Measurements from ENCODE around the gene ITGAL.
A peak's percentile ranks its signal among the peaks of the same experiment; 100 is the strongest.
"Not testable (repeated sequence)": the region's sequence is repeated elsewhere in the genome, so short reads cannot be mapped to it uniquely, and the experiment has no call there.

ITGAL gene

DNA sequence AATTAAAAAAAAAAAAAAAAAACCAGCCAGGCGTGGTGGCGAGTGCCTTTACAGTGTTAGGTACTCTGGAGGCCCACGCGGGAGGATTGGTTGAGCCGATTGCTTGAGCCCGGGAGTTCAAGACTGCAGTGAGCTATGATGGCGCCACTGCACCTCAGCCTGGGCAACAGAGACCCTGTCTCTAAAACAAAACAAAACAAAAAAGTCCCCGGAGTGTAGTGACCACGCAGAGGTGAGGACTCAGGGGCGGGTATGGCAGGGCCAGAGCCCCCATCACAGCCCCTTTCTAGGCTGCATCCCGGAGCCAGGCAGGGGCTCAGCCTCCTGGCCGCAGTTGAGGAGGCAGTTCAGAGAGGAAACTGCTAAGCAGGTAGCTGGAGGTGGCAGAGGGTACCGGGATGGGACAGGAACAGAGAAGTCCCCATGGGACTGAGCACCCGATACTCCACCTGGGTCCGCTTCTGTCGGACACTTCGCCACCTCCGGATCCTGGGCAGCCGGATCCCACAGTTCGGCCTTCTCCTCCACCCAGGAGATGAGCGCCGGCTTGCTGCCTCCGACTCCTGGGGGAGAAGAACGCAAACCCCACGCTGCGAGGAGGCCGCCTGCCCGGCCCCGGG, 61.3 kb downstream of the ITGAL start:
- DNase-seq (ENCODE audit: low read depth) = peak; percentile 34
- TF ChIP-seq, protein P1, sequence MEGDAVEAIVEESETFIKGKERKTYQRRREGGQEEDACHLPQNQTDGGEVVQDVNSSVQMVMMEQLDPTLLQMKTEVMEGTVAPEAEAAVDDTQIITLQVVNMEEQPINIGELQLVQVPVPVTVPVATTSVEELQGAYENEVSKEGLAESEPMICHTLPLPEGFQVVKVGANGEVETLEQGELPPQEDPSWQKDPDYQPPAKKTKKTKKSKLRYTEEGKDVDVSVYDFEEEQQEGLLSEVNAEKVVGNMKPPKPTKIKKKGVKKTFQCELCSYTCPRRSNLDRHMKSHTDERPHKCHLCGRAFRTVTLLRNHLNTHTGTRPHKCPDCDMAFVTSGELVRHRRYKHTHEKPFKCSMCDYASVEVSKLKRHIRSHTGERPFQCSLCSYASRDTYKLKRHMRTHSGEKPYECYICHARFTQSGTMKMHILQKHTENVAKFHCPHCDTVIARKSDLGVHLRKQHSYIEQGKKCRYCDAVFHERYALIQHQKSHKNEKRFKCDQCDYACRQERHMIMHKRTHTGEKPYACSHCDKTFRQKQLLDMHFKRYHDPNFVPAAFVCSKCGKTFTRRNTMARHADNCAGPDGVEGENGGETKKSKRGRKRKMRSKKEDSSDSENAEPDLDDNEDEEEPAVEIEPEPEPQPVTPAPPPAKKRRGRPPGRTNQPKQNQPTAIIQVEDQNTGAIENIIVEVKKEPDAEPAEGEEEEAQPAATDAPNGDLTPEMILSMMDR (conservative IDR thresholded peaks at IDR 0.05; ENCODE audit: low read depth, low read length) = no peak
- H3K4me3 ChIP-seq (ENCODE audit: low read depth, low read length) = peak overlapping the region; percentile 77

DNA sequence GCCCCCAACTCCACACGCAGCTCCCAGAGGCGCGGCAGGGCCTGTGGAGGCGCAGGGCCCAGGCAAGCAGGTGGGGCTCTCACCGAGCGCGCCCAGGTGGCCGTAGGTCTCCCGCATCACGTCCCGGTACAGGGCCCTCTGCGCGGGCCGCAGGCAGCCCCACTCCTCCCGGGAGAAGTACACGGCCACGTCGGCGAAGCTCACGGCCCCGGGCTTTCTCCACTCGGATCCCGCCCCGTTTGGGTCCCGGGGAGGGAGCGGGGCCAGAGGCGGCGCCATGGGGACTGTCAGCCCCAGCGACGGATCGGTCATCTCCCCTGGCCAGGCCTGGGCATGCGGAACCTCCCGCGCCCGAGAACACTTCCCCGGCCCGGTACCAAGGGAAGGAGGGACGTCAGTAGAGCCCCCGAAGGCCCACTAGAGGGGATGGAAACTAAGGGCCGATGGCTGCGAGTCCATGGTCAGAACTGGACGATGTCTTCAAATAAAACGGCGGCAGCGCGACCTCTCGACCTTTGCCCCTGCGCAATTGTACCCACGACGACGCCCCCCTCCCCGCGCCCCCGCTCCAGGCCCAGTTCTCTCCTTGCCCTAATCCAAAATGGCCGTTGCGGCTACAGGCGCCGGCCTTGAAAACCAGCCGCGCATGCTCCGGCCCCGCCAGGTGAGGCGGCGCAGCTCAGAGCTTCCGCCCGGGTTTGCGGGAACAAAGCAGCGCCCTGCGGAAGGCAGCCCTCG, 62.0 kb downstream of the ITGAL start, which contains the start of gene ZNF747:
Gene ZNF747, minus strand, starts transcription at position 491 of the 738 bp plus-strand sequence. Its CDS starts 179 bp downstream, at position 312.
- TF ChIP-seq, protein P1 (conservative IDR thresholded peaks at IDR 0.05; ENCODE audit: low read depth, low read length) = no peak
- H3K4me3 ChIP-seq (ENCODE audit: low read depth, low read length) = peak within 1 kb of the TSS; percentile 77
- DNase-seq (ENCODE audit: low read depth) = peak; percentile 85

DNA sequence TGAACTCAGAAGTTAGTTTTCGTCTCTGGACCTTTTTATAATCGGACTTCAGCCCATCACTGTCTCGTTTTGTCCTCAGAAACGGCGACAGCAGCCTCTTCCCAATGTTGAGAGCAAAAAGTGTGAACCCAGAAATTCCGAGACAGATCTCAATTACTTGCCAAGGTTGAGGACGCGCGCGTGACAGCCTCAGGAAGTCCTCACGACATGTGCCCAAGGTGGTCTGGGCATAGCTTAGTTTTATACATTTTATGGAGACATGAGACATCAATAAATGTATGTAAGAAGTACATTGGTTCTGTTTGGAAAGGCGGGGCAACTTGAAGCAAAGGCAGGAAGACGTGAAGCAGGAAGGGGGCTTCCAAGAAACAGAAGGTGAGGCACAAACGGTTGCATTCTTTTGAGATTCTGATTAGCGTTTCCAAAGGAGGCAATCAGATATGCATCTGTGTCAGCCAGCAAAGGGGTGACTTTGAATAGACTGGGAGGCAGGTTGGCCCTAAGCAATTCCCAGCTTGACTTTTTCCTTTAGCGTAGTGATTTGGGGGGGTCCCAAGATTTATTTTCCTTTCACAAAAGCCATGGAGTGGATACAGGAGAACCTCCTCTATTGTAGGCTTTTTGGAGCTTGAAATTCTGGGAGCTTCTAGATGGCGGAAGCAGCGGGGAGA, 62.7 kb downstream of the ITGAL start:
- TF ChIP-seq, protein P1 (conservative IDR thresholded peaks at IDR 0.05; ENCODE audit: low read depth, low read length) = no peak
- peak overlapping the region; percentile 77 for H3K4me3 ChIP-seq (ENCODE audit: low read depth, low read length)
- DNase-seq (ENCODE audit: low read depth) = peak; percentile 36

DNA sequence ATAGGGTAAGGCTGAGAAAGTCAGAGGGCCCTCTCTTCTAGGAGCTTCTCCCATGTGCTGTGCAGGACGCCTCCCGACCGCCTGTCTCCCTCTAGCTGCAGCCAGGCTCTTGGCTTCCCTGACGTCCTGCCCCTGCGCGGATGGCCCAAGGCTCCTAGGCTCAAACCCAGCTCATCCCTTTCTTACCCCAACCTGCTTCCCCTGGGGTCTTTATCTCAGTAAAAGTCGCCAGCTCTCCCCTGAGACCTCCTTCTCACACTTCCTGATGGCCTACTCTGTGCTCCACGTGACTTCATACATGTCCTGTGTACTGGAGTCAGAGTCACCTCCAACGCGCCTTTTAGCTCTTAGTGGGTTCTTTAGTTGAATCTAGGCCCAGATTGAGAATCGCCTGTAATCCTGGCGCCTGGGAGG, 63.2 kb downstream of the ITGAL start:
- DNase-seq (ENCODE audit: low read depth) = peak; percentile 88
- TF ChIP-seq, protein P1 (conservative IDR thresholded peaks at IDR 0.05; ENCODE audit: low read depth, low read length) = peak; percentile 90
- peak overlapping the region; percentile 77 for H3K4me3 ChIP-seq (ENCODE audit: low read depth, low read length)

DNA sequence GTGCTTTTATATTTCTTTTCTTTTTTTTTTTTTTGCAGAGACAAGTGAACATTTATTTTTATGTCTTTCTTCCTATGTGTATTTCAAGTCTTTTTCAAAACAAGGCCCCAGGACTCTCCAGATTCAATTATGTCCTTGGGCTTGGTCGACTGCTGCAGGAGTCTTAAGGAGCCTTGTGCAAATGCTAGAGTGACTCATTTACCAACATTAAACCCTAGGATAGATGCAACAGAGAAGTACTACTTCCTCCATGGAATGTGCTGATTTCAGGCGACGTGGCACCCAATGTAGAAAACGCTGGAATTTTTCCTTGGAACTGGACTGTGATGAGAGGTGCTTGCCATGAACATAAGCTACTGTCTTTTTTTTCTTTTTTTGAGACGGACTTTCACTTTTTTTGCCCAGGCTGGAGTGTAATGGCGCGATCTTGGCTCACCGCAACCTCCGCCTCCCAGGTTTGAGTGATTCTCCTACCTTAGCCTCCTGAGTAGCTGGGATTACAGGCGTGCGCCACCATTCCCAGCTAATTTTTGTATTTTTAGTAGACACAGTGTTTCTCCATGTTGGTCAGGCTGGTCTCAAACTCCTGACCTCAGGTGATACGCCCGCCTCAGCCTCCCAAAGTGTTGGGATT, 64.0 kb downstream of the ITGAL start:
- DNase-seq (ENCODE audit: low read depth); H3K4me3 ChIP-seq (ENCODE audit: low read depth, low read length): not testable (repeated sequence)

DNA sequence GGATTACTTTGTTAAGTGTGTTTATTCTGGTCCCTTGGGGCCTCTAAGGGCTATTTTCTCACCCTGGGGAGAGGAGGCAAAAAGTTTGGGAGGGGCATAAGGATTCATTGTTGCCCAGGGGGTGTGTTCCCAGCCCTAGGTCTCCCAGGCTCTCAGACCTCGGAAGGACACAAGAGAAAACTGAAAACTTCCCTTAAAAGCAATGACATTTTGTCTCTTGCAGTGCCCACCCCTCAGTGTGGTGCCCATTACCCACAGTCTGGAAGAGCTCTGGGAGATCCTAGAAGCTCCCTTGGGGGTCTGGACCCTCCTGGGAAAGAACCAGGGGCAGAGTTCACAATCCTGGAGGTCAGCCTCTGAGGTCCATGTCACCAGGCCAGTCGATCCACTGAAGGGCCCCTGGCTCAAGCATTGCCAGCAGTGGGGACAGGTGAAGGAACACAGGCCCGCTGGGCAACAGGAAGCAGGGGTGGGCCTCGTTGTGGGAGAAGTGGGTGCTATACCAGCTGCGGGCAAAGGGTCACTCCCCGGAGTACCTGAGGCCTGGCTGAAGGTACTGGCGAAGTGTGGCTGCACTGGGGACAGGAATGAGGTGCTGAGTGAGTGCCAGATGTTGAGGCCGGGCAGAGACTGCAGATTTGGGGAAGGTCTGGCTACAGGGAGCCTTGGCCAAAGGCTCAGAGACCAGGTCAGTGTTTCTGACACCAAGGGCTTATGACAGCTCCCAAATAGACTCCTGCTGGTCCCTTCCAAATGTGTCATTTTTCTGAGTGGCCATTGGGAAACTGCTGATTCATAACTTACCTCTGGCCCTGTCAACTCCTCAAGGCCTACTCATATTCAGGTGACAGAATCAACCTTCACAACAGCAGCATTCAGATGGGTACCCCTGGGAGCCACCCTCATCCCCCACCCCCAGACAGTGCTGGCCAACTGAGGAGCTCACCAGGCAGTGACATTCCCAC, 66.7 kb downstream of the ITGAL start:
- TF ChIP-seq, protein P1 (conservative IDR thresholded peaks at IDR 0.05; ENCODE audit: low read depth, low read length) = no peak
- H3K4me3 ChIP-seq (ENCODE audit: low read depth, low read length) = no peak overlapping the region
- DNase-seq (ENCODE audit: low read depth) = no peak

DNA sequence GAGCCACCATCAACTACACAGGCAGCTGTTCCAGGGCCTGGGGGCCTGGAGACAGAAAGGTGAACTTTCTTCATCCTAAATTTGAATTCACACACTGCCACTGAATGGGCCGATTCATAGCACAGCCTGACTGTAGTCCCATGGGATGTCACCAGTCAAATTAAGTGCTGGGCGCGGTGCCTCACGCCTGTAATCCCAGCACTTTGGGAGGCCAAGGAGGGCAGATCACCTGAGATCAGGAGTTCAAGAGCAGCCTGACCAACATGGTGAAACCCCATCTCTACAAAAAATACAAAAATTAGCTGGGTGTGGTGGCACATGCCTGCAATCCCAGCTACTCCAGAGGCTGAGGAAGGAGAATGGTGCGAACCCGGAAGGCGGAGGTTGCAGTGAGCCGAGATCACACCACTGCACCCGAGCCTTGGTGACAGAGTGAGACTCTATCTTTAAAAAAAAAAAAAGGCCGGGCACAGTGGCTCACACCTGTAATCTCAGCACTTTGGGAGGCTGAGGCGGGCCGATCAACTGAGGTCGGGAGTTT, 67.5 kb downstream of the ITGAL start:
- not testable (repeated sequence) for DNase-seq (ENCODE audit: low read depth); H3K4me3 ChIP-seq (ENCODE audit: low read depth, low read length)

DNA sequence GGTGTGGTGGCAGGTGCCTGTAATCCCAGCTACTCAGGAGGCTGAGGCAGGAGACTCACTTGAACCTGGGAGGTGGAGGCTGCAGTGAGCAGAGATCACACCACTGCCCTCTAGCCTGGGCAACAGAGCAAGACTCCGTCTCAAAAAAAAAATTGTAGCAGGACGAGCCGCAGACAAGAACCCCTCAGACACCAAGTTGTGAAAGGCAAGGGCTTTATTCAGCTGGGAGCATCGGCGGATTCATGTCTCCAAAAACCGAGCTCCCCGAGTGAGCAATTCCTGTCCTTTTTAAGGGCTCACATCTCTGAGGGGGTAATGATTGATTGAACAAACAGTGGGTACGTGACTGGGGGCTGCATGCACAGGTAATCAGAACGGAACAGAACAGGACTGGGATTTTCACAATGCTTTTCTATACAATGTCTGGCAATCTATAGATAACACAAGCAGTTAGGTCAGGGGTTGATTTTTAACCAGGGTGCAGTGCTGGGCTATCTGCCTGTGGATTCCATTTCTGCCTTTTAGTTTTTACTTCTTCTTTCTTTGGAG, 68.4 kb downstream of the ITGAL start:
- H3K4me3 ChIP-seq (ENCODE audit: low read depth, low read length) = not testable (repeated sequence)

More for the DNA sequence above, 68.4 kb downstream of the ITGAL start:
- DNase-seq (ENCODE audit: low read depth) = not testable (repeated sequence)
